Activated T-cell treated with anti-CD3 and anti-CD28 coated beads, Interleukin-2, amount 50 U/mL, for 48 hours (primary cell): ENCODE measurements around the gene HYAL3.
A peak's percentile ranks its signal among the peaks of the same experiment; 100 is the strongest.
"Not testable (repeated sequence)": the region's sequence is repeated elsewhere in the genome, so short reads cannot be mapped to it uniquely, and the experiment has no call there.

ENCODE experiments used
- DNase-seq, 2 experiments: peaks; one replicate each; pipeline ENCODE4 v3.0.0-alpha.2; 2020

The HYAL3 gene

DNA sequence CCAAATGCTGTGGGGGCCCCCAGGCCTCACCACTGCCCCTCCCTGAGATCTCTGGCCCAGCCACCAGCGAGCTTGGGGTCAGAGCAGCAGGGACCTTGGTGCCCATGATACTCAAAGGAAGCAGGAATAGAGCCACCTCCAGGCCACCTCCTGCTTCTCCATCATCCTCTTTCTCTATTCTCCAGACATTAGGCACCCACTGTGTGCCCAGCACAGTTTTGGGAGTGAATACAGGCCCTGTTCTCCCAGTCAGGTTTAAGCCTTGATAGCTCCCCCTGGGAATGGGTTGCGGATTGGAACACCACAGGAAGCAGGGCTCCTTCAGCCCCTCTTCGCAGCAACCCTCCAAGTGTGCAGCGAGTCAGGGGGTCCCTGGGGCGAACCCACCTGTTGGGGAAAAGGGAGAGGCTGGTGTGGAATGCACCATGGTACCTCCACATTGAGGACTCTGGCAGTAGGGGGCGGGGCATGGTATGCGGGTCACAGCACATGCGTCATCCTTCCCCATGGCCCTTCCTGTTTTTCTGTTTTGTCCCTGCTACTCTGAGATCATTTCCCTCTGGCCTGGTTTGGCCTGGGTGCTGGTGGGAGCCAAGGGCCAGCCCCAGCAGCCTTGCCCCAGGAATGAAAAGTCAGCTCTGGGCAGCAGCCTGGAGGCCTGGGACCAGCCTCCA, 44.5 kb downstream of the HYAL3 start:
- no peak for DNase-seq

DNA sequence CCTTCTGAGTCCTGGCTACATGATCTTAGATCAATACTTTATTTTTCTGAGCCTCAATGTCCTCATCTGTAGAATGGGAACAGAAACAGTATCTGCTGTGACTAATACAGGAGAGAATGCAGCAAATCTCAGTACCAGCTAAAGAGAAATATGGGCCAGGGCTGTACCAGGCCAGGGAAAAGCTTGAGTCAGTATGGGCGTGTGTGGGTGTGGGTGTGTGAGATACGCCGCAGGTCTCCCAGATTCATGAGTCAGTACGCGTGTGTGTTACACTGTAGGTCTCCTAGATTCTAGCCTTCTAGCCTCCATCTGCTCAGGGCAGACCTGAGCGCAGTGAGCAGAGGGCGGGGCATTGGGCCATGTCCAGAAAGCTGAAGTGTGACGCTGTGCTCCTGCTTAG, 48.0 kb downstream of the HYAL3 start:
- peak; percentile 70 to 78 for DNase-seq

DNA sequence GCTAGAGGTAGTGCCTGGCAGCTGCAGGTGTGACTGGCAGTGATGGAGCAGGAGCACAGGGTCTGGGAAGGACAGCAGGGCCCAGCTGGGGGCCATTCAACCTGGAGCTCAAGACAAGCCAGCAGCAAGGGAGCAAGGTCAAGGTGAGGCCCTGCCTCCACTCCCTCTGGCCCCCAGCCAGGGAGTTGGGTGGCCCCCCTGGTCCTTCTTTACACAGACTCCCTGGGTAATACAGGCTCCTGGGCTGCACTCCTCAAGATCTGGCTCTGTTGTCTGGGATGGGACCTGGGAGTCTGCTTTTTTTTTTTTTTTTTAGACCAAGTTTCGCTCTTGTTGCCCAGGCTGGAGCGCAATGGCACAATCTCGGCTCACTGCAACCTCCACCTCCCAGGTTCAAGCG, 48.7 kb downstream of the HYAL3 start:
- no peak for DNase-seq

DNA sequence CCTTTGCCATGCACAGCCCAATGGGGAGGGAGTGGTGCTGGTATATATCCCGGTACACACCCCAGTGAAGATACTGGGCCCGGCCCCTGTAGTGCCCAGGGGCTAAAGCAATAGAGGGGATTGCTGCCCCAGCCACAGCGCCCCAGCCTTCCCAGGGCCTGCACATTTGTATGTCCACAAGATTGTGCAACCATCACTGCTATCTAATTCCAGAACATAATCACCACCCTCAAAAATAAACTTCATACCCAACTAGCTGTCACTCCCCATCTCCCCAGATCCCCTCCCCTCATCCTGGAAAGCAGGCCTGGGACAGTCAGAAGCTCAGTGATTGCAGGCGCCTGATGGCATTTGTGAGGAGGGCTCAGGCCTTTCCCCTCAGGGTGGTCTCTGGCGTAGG, 49.7 kb downstream of the HYAL3 start:
- no peak for DNase-seq

DNA sequence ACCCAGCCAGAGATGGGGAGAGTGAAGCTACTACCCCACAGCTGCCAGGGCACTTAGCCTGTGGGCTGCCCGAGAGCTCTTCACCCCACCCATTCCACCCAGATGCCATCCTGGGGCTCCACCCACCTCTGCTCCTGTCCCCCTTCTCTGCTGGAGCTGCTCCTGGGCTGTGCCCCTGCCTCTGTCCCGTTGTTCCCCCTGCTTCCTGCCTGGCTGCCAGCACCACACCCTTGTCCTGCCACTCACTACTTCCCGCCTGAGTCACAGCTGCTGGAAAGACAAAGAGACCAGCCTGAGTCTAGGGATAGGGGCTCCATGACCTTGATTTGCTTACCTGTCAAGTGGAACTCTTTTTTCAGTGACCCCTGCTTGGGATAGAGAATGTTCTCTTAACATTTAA, 50.8 kb downstream of the HYAL3 start:
- no peak for DNase-seq

DNA sequence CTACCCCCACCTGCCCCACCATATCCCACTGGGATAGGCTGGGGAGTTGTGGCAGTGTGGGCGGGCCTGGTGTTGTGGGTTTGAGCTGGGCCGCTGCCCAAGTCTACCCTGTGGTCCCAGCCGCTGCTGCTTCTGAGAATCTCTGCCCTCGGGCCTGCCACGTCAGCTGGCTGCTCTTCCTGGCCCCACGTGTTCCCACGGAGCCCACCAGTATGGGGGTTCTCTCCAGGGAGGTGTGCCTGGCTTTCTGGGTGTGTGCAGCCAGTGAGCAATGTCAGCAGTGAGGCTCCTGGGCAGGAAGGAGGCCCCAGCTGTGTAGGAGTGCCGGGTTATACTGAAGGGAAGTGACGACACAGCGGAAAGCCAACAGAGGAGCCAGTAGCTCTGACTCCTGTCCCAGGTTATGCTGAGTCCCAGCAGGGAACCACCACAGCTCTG, 52.7 kb downstream of the HYAL3 start:
- DNase-seq = peak; percentile 87 to 91

DNA sequence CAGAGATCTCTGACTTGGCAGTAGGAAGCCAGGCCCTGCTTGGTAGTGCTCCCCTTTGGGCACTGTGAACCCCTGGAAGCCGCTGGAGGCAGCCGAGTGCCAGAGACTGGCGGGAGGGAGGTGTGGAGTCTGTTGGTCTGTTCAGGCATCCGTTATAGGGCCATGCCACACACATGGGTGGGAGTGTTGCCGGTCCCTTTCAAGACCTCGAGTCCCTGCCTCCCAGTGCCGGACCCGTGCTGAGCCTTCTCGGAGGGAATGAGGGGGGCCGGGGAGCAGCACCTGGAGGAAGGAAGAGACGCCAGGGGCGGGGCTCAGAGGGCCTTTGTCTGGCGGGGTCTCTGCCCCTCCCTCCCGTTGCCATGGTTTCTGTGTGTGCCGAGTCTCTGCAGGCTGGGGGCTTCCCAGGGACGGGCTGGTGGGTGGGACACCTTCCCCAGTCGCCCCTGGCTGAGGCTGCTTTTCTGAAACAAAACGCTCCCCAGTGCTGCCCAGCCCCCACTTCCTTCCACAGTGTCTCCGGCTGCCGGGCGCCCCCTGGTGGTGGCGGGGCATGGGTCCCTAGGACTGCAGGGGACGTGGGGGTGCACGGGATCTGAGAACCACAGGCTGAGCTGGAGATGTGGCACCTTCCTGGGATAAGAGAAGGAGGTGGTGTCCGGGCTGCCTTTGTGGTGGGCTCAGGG, 53.2 kb downstream of the HYAL3 start:
- peak; percentile 98 to 99 for DNase-seq

- no peak for DNase-seq
Measured at GRCh38 chr3:50245251-50245745, 53.9 kb downstream of the HYAL3 start.

DNA sequence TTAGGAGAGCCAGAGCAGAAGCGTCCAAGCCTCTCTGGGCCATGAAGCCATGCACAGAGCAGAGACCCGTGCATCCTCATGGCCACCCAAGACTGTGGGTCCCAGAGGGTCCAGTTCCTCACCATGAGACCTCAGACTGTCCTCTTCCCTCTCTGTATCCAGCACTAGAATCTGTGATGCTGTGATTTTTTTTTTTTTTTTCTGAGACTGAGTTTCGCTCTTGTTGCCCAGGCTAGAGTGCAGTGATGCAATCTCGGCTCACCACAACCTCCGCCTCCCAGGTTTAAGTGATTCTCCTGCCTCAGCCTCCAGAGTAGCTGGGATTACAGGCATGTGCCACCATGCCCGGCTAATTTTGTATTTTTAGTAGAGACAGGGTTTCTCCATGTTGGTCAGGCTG, 54.4 kb downstream of the HYAL3 start:
- DNase-seq = not testable (repeated sequence)

- no peak for DNase-seq
Measured at GRCh38 chr3:50243543-50243895, 55.7 kb downstream of the HYAL3 start.

- peak in 1 of 2 experiments; percentile 60 for DNase-seq
Measured at GRCh38 chr3:50242851-50243542, 56.2 kb downstream of the HYAL3 start.
